ENCODE results near the gene OR7A10.

DNA sequence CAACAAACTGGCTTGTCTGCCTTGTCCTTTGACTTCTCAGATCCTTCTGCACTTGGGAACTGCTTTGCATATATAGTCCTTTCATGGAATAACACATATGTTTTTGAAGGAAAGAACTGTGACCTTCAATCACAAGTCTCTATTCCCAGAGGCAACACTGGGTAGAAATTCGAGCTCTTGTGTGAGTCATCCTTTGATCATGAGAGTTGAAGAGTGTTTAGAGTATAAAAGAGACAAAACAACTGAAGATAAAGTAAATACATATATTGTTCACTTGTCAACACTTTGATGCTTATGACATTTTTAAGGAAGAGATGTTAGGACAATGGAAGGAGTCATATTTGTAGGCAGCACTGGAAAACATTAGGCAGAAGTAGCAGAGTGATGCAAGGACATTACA, 8.5 kb downstream of the OR7A10 start:
- TF ChIP-seq, protein P1, sequence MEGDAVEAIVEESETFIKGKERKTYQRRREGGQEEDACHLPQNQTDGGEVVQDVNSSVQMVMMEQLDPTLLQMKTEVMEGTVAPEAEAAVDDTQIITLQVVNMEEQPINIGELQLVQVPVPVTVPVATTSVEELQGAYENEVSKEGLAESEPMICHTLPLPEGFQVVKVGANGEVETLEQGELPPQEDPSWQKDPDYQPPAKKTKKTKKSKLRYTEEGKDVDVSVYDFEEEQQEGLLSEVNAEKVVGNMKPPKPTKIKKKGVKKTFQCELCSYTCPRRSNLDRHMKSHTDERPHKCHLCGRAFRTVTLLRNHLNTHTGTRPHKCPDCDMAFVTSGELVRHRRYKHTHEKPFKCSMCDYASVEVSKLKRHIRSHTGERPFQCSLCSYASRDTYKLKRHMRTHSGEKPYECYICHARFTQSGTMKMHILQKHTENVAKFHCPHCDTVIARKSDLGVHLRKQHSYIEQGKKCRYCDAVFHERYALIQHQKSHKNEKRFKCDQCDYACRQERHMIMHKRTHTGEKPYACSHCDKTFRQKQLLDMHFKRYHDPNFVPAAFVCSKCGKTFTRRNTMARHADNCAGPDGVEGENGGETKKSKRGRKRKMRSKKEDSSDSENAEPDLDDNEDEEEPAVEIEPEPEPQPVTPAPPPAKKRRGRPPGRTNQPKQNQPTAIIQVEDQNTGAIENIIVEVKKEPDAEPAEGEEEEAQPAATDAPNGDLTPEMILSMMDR (IDR thresholded peaks at IDR 0.05; ENCODE audit: insufficient read depth, low read length, poor library complexity, severe bottlenecking), result no peak
- TF ChIP-seq EZH2phosphoT487 (conservative IDR thresholded peaks at IDR 0.05; ENCODE audit: low read length), result no peak
